HG03196 (cell line): ENCODE results near the gene HGS.

ENCODE experiments used
- ATAC-seq: cut with Tn5 transposase; IDR thresholded peaks from one replicate; pipeline ENCODE4 v1.9.1; 2021; ENCODE audit not compliant: unreplicated experiment

The HGS gene

DNA sequence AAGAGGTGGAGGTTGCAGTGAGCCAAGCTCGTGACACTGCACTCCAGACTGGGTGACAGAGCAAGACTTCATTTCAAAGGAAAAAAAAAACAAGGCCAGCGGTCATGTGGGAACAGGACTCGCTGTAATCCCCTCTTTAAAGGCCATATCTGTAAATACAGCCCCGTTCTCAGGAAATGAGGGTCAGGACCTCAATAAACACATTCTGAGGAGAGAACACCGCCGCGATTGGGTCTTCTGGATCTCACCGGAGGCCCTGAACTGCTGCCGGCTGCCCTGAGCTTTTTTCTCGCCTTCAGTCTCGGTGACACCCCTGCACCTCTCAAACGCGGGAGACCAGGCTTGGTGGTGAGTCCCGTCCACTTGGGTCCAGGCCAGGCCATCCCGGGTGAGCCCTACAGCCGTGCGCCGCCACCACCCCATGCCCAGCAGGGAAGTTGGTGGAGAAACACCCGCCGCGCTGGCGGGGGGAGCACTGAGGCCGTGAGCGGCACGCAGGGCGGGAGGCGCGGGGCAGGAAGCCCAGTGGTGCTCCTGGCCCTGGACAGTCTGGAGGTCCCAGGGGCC, 56.7 kb downstream of the HGS start:
- no peak for ATAC-seq

GRCh38 chr17:81741049-81741593, 57.3 kb downstream of the HGS start:
- no peak for ATAC-seq

DNA sequence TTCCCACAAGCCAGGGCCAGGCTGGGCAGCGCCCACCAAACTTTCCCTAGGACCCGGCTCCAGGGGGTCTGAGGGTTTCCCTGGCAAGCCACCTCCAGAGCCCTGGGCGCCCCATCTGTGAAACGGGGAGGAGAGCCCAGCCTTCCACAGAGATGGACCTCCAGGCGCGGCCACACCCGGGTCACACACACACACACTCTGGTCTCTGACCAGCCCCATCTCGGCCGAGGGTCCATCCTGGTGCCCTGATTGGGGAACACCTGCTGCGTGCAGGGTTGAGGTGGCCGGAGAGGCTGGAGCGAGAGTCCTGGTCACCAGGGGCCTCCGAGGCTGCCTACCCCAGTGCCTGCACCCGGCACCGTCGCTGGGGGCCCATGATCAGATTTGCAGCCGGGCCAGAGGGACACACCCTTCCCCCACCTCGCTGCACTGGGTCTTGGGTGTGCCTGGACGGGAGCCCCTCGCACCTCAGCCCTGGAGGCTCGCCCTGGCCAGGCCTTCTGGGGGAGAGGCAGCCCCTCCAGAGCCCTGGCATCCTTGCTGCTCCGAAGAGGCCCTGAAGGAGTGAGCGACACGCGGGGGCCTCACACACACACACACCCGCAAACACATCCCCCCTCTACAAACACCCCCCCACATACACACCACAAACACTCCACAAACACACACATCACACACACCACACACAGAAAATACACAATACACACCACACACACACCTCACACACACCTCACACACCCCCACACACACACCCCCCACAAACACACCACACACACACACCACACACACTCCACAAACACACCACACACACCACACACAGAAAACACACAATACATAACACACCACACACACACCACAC, 58.0 kb downstream of the HGS start:
- ATAC-seq: no peak
